Stimulated activated CD8-positive, alpha-beta memory T cell treated with anti-CD3 and anti-CD28 coated beads, Interleukin-4, amount 100 ng/mL, for 1 hour (primary cell): ENCODE results near the gene KDM4D.
"Not testable (repeated sequence)": the region's sequence is repeated elsewhere in the genome, so short reads cannot be mapped to it uniquely, and the experiment has no call there.

Source experiments
- DNase-seq, 2 donors: peaks; one replicate each; pipeline ENCODE4 v3.0.0-alpha.2; 2020; ENCODE audit warnings: low read depth in 2 of 2, low spot score in 1 of 2

Gene KDM4D

GRCh38 chr11:94956963-94957362 is 16.5 kb upstream of the KDM4D start:
- no peak for DNase-seq

DNA sequence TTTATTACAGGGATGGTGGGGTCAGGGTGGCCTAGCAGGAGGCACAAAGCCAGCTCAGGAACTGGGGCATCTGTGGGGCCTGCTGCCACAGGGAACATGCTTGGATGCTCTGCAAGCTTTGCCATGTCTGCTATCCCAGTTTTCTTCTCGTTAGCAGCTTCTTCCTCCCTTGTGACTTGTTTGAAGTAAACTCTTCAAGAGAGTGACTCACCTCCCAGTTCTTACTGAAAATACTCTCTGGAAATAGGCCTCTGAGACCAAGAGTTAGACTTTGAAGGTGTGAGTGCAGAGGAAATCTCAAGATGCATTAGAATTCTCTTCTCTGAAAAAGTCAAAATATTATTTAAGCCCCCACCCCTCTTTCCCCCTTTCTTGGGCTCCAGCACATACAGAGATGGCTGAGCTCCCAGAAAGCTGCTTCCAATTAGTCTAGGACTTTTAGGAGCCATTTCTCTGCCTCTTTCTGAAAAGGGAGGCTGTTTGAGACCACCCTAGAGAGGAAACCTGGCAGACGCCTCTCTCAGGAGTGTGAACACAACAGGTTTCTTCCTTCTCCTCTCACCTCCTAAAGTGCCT is 15.3 kb upstream of the KDM4D start:
- no peak for DNase-seq

DNA sequence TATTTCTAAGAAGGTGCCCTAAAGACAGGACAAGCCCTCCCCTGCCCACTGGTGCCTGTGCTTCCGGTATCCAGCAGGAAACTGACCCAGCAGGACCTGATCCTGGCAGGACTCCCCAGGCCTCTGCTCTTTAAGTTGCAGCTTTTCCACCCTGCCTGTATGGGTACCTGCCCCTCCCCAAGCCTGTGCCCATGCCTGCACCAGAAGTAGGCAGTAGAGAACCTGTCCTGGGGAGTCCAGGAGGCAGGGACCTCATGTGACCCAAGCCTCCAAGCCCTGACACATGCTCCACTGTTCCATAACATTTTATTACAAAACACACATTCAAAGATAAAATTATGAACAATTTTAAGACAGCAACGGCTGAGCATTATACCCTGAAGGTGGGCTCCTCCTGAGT is 14.3 kb upstream of the KDM4D start:
- no peak for DNase-seq

DNA sequence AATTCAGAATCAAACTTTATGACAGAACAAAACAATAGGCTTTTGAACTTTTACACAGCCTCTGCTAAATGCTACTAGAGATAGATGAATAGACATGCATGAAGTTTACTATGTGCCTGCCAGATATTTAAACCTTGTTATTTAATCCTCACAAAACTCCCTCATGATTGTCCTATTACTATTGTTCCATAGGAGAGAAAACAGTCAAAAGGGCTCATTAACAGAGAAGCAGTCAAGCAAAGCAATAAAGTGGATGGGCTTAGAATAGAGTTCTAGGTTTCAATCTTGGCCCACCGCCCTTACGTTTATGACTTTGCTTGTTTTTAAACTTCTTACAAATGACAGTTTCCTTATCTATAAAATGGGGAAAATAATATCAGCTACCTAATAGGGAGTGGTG is 13.0 kb upstream of the KDM4D start:
- DNase-seq = no peak

GRCh38 chr11:94961255-94961654 is 12.3 kb upstream of the KDM4D start:
- DNase-seq = no peak

DNA sequence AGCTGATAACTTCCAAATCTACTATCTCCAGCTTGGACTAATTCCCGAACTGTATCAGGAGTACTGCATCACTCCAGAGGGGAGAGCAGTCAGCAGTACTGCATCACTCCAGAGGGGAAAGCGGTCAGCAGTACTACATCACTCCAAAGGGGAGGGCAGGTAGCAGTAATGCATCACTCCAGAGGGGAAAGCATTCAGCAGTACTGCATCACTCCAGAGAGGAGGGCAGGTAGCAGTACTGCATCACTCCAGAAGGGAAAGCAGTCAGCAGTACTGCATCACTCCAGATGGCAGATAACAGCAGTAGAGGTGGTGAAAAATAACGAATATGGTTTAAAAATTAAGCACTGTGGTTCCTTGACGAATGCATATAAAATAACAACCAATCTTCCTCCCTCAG is 8.6 kb upstream of the KDM4D start:
- DNase-seq = no peak

- DNase-seq = no peak
These were observed 5.1 kb upstream of the KDM4D start for GRCh38 chr11:94968334-94968958.

- no peak for DNase-seq
These were observed 810 bp upstream of the KDM4D start for GRCh38 chr11:94972700-94973098.

DNA sequence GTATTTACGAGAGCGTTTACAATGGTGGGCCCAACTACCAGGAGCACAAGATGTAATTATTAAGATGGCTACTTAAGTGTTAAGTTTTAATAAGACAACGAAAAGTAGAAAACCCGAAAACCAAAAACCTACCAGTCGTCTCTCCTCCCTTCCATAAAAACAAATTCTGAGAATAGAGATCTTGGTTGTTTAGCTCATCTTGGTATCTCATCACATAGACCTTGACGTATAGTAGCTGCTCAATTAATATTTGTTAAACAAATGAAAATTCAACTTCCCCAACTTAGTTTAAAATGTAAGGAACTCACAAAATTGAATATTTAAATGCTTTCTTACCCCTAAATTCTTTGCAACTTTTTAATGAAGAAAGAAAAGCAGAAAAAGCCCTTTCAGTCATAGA is 669 bp downstream of the KDM4D start:
- no peak for DNase-seq

GRCh38 chr11:94975599-94975998 is 2.1 kb downstream of the KDM4D start:
- no peak for DNase-seq

- no peak for DNase-seq
These were observed 13.9 kb downstream of the KDM4D start for GRCh38 chr11:94987378-94987777.

- no peak for DNase-seq
These were observed 15.2 kb downstream of the KDM4D start for GRCh38 chr11:94988748-94989147.

DNA sequence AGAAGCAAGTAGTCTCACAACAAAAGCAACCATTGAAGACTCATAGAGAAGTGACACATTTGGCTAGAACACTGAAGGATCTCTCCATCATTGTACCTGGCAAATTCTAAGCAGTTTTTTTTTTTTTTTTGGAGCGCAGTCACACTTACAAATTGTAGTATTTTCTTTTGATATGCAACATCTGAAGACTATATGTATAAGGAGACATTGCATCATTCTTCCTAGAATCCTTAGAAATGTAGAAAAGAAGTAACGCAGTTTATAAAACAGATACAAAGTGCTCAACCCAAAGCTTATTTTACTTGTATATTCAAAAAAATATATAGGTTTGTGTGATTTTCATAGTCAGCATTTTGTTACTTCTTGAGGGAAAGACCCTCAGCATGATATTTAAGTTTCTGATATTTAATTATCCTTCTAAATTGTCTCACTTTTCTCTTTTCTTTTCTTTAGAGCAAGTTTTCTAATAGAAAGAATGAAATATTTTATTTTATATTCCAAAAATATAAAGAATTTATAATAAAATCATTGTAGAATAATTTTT is 20.0 kb downstream of the KDM4D start:
- DNase-seq = no peak

- no peak for DNase-seq
These were observed 23.9 kb downstream of the KDM4D start for GRCh38 chr11:94997437-94997836.

DNA sequence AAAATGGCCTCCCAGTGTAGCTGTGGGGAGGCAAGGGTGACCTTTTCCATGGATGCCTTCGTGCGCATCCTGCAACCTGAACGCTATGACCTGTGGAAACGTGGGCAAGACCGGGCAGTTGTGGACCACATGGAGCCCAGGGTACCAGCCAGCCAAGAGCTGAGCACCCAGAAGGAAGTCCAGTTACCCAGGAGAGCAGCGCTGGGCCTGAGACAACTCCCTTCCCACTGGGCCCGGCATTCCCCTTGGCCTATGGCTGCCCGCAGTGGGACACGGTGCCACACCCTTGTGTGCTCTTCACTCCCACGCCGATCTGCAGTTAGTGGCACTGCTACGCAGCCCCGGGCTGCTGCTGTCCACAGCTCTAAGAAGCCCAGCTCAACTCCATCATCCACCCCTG is 24.8 kb downstream of the KDM4D start:
- DNase-seq = no peak

DNA sequence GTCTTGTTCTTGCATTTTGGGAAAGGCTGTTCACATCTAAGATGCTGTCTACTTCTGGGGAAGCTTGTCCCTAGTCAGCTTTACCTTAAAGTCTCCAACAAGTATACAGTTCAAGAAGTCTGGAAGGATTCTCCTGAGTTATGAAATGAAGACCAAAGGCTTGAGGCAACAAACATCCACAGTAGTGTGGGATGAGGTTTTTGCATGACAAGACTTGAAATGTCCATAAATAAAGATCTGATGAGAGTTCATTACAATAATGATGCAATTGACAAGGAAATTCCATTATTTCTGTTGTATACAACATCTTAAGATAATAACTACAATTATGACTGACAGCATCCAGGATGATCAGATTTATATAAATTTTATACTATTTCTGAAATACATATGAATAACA is 30.2 kb downstream of the KDM4D start:
- DNase-seq = no peak

GRCh38 chr11:95005642-95006041 is 32.1 kb downstream of the KDM4D start:
- DNase-seq = no peak

DNA sequence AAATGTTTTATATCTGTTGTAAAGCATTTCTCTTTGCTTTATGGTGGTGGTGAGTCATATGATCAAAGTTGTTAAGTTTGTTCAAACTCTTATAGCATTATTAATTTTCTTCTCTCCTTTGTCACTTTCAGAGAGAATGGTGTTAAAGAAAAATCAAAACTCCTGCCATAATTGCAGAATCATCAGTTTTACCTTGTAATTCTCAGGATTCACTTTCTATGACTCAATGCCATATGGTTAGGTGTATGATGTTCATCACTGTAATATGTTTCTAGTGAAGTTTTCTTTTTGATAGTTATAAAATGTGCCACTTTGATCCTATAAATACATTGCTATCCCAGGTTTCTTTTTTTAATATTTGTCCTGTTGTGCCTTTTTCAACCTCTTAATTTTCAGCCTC is 37.9 kb downstream of the KDM4D start:
- no peak for DNase-seq

GRCh38 chr11:95014184-95014821 is 40.8 kb downstream of the KDM4D start:
- DNase-seq = no peak

- no peak for DNase-seq
These were observed 42.6 kb downstream of the KDM4D start for GRCh38 chr11:95016139-95016538.

- DNase-seq = not testable (repeated sequence)
These were observed 48.0 kb downstream of the KDM4D start for GRCh38 chr11:95021468-95021867.

DNA sequence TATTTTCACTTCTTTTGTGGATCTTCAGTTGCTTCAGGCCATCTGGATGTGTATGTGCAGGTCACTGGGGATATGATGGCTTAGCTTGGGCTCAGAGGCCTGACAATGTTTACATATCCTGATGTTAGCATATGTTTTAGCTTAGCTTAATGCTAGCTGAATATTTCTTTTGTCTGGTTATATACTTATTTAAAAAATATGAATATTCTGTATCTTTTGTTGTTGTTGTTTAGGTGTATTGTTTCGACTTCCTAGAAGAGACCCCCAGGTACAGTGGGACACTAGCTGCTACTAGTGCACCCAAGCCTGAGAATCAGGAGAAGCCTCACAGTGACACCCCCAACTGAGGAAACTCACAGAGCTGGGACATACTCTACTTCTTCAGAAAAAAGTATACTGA is 51.4 kb downstream of the KDM4D start, which contains the start of gene KDM4E:
Gene KDM4E (plus strand): TSS at position 301 of the 400 bp plus-strand sequence. CDS start 300 bp downstream, outside the sequence.
- no peak for DNase-seq
